Measurements from ENCODE around the gene SLC22A2. TPM values are rescaled to one million over a fixed set of nuclear protein-coding genes. Genes with fewer than 3 reads are reported as not detected.
A peak's percentile ranks its signal among the peaks of the same experiment; 100 is the strongest.

Gene SLC22A2
- total and polyA plus RNA-seq, 2 experiments from 2014 or later: 0.94 to 1.1 TPM

DNA sequence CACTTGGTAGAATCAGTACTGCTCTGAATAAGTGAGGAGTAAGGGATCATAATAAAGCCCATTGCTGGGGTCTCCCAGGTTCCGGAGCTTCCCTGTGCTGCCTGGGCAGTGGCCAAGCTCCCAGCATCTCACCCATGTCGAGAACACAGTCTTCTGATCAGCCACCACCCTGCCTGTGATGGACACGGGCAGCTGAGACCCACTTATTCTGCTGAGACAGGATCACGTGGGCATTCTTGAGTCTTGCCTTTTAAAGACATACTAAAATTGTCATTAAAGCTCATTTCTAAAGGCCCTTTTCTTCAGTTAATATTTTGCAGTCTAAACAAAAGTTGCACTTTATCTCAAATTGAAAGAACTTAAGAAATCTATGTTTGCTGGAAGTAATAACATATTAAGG lies 42.7 kb upstream of the SLC22A2 start:
- Histone ChIP-seq H3K79me2 (replicated peaks; ENCODE audit: insufficient read depth) (no peaks in the 10 kb centered on the region), H3K4me3 (no peak overlapping the region), H2AFZ (no peak overlapping the region), H3K4me2 (no peak overlapping the region), H4K20me1 (replicated peaks; ENCODE audit: insufficient read depth) (no peaks in the 10 kb centered on the region), H3K9me2 (ENCODE audit: insufficient read depth) (no peaks in the 10 kb centered on the region), H3F3A (replicated peaks; ENCODE audit: low read depth) (no peaks in the 10 kb centered on the region), H3K27ac (ENCODE audit: low read depth) (no peak overlapping the region), H3K27me3 (ENCODE audit: insufficient read depth) (no peaks in the 10 kb centered on the region), H3K4me1 (ENCODE audit: insufficient read depth) (peaks cover 4% of the 10 kb centered on the region; the same call in 1 of the 2 replicates), H3K36me3 (ENCODE audit: insufficient read depth) (no peaks in the 10 kb centered on the region)
- Mint-ChIP-seq H3K27ac (no peak overlapping the region), H3K4me3 (no peak overlapping the region), H3K4me1 (peaks cover 18% of the 10 kb centered on the region), H3K9me3 (peaks cover 22% of the 10 kb centered on the region), H3K27me3 (ENCODE audit: insufficient read depth, low read depth, poor library complexity) (peaks cover 3% of the 10 kb centered on the region), H3K36me3 (ENCODE audit: low read depth) (peaks cover 19% of the 10 kb centered on the region; the same call in 2 of the 3 replicates)
- no peak for TF ChIP-seq POLR2AphosphoS5 (IDR thresholded peaks at IDR 0.05; ENCODE audit: low read depth)
- TF ChIP-seq STAT1 (IDR thresholded peaks at IDR 0.05; ENCODE audit: unreplicated experiment): no peak
- ATAC-seq (no peak), DNase-seq (ENCODE audit: low spot score) (no peak)

DNA sequence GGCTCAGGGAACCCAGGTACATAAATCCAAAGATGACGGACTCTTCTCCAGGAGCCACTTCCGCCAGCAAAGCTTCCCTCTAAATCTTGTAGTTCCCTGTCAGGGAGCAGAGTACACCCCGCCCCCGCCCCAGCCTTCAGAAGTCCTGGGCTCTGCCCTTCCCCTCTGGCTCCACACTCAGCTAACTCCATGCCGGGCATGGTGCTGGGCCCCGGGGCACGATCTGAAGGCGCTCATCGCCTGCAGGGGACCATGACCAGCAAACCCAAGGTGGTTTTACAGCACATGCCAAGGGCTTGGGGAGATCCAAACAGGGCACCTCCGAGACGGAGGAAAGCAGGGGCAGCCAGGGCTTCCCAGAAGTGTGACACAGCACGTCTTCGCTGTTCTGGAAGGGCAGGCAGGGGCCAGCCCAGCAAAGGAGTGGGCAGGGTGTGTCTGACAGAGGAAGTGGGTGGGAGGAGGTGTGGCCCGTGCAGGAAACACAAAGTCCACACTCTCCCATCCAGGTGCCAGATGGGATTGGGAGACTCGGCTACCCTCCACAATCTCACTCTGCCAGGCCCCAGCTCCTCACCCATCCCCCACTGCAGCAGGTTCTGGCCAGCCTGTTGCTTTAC lies 41.6 kb upstream of the SLC22A2 start:
- Histone ChIP-seq H3K4me3 (no peak overlapping the region), H4K20me1 (replicated peaks; ENCODE audit: insufficient read depth) (no peaks in the 10 kb centered on the region), H3K27me3 (ENCODE audit: insufficient read depth) (no peaks in the 10 kb centered on the region), H3K27ac (ENCODE audit: low read depth) (no peak overlapping the region), H2AFZ (peak overlapping the region; percentile 94), H3K4me1 (ENCODE audit: insufficient read depth) (peaks cover 4% of the 10 kb centered on the region; the same call in 1 of the 2 replicates), H3K9me2 (ENCODE audit: insufficient read depth) (no peaks in the 10 kb centered on the region), H3K36me3 (ENCODE audit: insufficient read depth) (no peaks in the 10 kb centered on the region), H3F3A (replicated peaks; ENCODE audit: low read depth) (no peaks in the 10 kb centered on the region), H3K4me2 (no peak overlapping the region), H3K79me2 (replicated peaks; ENCODE audit: insufficient read depth) (no peaks in the 10 kb centered on the region)
- H3K9me3 Mint-ChIP-seq: peaks cover 22% of the 10 kb centered on the region
- peaks cover 18% of the 10 kb centered on the region for H3K4me1 Mint-ChIP-seq
- ATAC-seq (peak; percentile 83), DNase-seq (ENCODE audit: low spot score) (peak; percentile 34)
- peaks cover 19% of the 10 kb centered on the region; the same call in 2 of the 3 replicates for H3K36me3 Mint-ChIP-seq (ENCODE audit: low read depth)
- H3K27ac Mint-ChIP-seq: no peak overlapping the region
- H3K4me3 Mint-ChIP-seq: no peak overlapping the region
- H3K27me3 Mint-ChIP-seq (ENCODE audit: insufficient read depth, low read depth, poor library complexity): peaks cover 3% of the 10 kb centered on the region
- TF ChIP-seq, protein P1, sequence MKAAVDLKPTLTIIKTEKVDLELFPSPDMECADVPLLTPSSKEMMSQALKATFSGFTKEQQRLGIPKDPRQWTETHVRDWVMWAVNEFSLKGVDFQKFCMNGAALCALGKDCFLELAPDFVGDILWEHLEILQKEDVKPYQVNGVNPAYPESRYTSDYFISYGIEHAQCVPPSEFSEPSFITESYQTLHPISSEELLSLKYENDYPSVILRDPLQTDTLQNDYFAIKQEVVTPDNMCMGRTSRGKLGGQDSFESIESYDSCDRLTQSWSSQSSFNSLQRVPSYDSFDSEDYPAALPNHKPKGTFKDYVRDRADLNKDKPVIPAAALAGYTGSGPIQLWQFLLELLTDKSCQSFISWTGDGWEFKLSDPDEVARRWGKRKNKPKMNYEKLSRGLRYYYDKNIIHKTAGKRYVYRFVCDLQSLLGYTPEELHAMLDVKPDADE (IDR thresholded peaks at IDR 0.05): no peak
- TF ChIP-seq, protein P2, sequence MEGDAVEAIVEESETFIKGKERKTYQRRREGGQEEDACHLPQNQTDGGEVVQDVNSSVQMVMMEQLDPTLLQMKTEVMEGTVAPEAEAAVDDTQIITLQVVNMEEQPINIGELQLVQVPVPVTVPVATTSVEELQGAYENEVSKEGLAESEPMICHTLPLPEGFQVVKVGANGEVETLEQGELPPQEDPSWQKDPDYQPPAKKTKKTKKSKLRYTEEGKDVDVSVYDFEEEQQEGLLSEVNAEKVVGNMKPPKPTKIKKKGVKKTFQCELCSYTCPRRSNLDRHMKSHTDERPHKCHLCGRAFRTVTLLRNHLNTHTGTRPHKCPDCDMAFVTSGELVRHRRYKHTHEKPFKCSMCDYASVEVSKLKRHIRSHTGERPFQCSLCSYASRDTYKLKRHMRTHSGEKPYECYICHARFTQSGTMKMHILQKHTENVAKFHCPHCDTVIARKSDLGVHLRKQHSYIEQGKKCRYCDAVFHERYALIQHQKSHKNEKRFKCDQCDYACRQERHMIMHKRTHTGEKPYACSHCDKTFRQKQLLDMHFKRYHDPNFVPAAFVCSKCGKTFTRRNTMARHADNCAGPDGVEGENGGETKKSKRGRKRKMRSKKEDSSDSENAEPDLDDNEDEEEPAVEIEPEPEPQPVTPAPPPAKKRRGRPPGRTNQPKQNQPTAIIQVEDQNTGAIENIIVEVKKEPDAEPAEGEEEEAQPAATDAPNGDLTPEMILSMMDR (conservative IDR thresholded peaks at IDR 0.05; ENCODE audit: low read depth in 2 of 2): no peak
- TF ChIP-seq JUNB (IDR thresholded peaks at IDR 0.05; ENCODE audit: unreplicated experiment): no peak
- TF ChIP-seq, protein P3, sequence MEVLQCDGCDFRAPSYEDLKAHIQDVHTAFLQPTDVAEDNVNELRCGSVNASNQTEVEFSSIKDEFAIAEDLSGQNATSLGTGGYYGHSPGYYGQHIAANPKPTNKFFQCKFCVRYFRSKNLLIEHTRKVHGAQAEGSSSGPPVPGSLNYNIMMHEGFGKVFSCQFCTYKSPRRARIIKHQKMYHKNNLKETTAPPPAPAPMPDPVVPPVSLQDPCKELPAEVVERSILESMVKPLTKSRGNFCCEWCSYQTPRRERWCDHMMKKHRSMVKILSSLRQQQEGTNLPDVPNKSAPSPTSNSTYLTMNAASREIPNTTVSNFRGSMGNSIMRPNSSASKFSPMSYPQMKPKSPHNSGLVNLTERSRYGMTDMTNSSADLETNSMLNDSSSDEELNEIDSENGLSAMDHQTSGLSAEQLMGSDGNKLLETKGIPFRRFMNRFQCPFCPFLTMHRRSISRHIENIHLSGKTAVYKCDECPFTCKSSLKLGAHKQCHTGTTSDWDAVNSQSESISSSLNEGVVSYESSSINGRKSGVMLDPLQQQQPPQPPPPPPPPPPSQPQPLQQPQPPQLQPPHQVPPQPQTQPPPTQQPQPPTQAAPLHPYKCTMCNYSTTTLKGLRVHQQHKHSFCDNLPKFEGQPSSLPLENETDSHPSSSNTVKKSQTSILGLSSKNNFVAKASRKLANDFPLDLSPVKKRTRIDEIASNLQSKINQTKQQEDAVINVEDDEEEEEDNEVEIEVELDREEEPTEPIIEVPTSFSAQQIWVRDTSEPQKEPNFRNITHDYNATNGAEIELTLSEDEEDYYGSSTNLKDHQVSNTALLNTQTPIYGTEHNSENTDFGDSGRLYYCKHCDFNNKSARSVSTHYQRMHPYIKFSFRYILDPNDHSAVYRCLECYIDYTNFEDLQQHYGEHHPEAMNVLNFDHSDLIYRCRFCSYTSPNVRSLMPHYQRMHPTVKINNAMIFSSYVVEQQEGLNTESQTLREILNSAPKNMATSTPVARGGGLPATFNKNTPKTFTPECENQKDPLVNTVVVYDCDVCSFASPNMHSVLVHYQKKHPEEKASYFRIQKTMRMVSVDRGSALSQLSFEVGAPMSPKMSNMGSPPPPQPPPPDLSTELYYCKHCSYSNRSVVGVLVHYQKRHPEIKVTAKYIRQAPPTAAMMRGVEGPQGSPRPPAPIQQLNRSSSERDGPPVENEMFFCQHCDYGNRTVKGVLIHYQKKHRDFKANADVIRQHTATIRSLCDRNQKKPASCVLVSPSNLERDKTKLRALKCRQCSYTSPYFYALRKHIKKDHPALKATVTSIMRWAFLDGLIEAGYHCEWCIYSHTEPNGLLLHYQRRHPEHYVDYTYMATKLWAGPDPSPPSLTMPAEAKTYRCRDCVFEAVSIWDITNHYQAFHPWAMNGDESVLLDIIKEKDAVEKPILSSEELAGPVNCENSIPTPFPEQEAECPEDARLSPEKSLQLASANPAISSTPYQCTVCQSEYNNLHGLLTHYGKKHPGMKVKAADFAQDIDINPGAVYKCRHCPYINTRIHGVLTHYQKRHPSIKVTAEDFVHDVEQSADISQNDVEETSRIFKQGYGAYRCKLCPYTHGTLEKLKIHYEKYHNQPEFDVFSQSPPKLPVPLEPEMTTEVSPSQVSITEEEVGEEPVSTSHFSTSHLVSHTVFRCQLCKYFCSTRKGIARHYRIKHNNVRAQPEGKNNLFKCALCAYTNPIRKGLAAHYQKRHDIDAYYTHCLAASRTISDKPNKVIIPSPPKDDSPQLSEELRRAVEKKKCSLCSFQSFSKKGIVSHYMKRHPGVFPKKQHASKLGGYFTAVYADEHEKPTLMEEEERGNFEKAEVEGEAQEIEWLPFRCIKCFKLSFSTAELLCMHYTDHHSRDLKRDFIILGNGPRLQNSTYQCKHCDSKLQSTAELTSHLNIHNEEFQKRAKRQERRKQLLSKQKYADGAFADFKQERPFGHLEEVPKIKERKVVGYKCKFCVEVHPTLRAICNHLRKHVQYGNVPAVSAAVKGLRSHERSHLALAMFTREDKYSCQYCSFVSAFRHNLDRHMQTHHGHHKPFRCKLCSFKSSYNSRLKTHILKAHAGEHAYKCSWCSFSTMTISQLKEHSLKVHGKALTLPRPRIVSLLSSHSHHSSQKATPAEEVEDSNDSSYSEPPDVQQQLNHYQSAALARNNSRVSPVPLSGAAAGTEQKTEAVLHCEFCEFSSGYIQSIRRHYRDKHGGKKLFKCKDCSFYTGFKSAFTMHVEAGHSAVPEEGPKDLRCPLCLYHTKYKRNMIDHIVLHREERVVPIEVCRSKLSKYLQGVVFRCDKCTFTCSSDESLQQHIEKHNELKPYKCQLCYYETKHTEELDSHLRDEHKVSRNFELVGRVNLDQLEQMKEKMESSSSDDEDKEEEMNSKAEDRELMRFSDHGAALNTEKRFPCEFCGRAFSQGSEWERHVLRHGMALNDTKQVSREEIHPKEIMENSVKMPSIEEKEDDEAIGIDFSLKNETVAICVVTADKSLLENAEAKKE (CRISPR knock-in tag; IDR thresholded peaks at IDR 0.05): no peak
- TF ChIP-seq, protein P4, sequence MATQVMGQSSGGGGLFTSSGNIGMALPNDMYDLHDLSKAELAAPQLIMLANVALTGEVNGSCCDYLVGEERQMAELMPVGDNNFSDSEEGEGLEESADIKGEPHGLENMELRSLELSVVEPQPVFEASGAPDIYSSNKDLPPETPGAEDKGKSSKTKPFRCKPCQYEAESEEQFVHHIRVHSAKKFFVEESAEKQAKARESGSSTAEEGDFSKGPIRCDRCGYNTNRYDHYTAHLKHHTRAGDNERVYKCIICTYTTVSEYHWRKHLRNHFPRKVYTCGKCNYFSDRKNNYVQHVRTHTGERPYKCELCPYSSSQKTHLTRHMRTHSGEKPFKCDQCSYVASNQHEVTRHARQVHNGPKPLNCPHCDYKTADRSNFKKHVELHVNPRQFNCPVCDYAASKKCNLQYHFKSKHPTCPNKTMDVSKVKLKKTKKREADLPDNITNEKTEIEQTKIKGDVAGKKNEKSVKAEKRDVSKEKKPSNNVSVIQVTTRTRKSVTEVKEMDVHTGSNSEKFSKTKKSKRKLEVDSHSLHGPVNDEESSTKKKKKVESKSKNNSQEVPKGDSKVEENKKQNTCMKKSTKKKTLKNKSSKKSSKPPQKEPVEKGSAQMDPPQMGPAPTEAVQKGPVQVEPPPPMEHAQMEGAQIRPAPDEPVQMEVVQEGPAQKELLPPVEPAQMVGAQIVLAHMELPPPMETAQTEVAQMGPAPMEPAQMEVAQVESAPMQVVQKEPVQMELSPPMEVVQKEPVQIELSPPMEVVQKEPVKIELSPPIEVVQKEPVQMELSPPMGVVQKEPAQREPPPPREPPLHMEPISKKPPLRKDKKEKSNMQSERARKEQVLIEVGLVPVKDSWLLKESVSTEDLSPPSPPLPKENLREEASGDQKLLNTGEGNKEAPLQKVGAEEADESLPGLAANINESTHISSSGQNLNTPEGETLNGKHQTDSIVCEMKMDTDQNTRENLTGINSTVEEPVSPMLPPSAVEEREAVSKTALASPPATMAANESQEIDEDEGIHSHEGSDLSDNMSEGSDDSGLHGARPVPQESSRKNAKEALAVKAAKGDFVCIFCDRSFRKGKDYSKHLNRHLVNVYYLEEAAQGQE (IDR thresholded peaks at IDR 0.05; ENCODE audit: unreplicated experiment): no peak
- TF ChIP-seq STAT1 (IDR thresholded peaks at IDR 0.05; ENCODE audit: unreplicated experiment): no peak
- no peak for TF ChIP-seq EZH2 (IDR thresholded peaks at IDR 0.05; ENCODE audit: low read depth, unreplicated experiment)

Data from GM23338 (cell line).